Stimulated activated naive CD8-positive, alpha-beta T cell treated with anti-CD3 and anti-CD28 coated beads, Interleukin-15, Interleukin-2, amounts not matched to agents 100 ng/mL and 50 ng/mL, for 24 hours (primary cell): ENCODE results near the gene GRAMD1C.
A peak's percentile ranks its signal among the peaks of the same experiment; 100 is the strongest.

Experiments used
- H3K27ac Mint-ChIP-seq: one replicate; pipeline ENCODE4 v1.8.0; 2021; ENCODE audit warnings: mild to moderate bottlenecking, mixed read lengths
- H3K27me3 Mint-ChIP-seq: one replicate; pipeline ENCODE4 v1.8.0; 2021; ENCODE audit warnings: mixed read lengths
- H3K36me3 Mint-ChIP-seq: one replicate; pipeline ENCODE4 v1.8.0; 2021; ENCODE audit warnings: low read depth, mixed read lengths
- H3K4me1 Mint-ChIP-seq: one replicate; pipeline ENCODE4 v1.8.0; 2021; ENCODE audit warnings: low read depth, mixed read lengths
- H3K4me3 Mint-ChIP-seq: one replicate; pipeline ENCODE4 v1.8.0; 2021; ENCODE audit warnings: mild to moderate bottlenecking, mixed read lengths
- H3K9me3 Mint-ChIP-seq: one replicate; pipeline ENCODE4 v1.8.0; 2021; ENCODE audit warnings: mixed read lengths

GRAMD1C gene

DNA sequence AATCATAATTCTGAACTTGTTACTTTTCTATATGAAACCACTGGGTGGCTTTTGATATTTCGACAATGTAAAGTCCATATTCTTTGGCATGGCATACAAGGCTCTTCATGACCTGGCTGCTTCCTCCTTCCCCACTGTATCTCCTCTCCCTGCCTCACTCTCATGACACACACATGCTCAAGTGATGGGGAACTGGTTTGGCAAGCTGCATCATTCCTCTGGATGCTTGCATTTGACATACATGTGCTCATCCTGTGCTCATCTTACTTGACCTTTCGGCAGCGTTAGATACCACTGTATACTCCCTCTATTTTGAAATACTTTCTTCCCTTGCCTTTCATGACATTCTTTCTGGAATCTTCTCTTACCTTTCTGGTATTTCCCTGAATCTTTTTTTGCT lies 57.4 kb downstream of the GRAMD1C start:
- H3K27ac Mint-ChIP-seq = no peak overlapping the region

DNA sequence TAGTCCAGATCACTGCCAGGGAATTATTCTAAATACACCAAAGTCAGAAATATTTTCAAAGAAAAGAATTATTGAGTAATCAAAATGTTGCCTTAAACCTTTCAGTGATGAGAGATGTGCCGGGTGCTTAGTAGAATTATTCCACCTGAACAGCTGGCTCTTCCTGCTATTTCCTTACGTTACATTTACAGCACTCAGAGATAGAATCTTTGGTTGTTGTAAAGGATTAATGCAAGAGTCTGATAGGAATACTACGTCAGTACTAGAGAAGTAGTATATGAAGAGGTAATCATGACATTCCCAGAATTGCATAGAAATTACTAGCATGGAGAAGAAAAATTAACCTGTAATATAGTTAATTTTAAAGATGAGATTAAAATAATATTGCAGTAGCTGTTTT lies 58.3 kb downstream of the GRAMD1C start:
- no peaks in the 10 kb centered on the region for H3K9me3 Mint-ChIP-seq
- no peaks in the 10 kb centered on the region for H3K36me3 Mint-ChIP-seq
- no peaks in the 10 kb centered on the region for H3K27me3 Mint-ChIP-seq
- no peak overlapping the region for H3K27ac Mint-ChIP-seq
- peaks cover 9% of the 10 kb centered on the region for H3K4me1 Mint-ChIP-seq
- no peak overlapping the region for H3K4me3 Mint-ChIP-seq

More for the DNA sequence above, 57.4 kb downstream of the GRAMD1C start:
- H3K36me3 Mint-ChIP-seq = no peaks in the 10 kb centered on the region
- no peak overlapping the region for H3K4me3 Mint-ChIP-seq
- peaks cover 9% of the 10 kb centered on the region for H3K4me1 Mint-ChIP-seq
- no peaks in the 10 kb centered on the region for H3K9me3 Mint-ChIP-seq
- H3K27me3 Mint-ChIP-seq = no peaks in the 10 kb centered on the region

DNA sequence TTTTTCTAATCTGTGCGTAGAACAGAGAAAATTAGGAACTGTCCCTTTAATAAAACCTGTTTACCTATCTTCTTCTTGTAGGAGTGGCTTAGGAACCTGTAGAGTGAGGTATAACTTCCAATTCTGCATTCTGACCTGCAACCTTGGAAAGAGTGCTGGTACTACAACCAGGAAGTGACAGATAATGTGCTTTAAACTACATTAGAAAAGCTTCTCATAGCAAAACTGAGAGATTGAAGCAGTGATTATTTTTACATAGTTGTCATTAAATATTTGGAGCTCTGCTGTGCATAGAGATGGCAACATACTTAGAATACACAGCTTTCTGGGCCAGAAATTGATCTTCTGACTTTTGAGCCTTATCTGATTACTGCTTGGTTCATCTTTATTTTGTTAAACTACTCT lies 58.8 kb downstream of the GRAMD1C start:
- no peaks in the 10 kb centered on the region for H3K9me3 Mint-ChIP-seq
- H3K4me1 Mint-ChIP-seq = peaks cover 9% of the 10 kb centered on the region
- H3K27me3 Mint-ChIP-seq = no peaks in the 10 kb centered on the region
- H3K4me3 Mint-ChIP-seq = no peak overlapping the region
- H3K36me3 Mint-ChIP-seq = no peaks in the 10 kb centered on the region
- no peak overlapping the region for H3K27ac Mint-ChIP-seq

DNA sequence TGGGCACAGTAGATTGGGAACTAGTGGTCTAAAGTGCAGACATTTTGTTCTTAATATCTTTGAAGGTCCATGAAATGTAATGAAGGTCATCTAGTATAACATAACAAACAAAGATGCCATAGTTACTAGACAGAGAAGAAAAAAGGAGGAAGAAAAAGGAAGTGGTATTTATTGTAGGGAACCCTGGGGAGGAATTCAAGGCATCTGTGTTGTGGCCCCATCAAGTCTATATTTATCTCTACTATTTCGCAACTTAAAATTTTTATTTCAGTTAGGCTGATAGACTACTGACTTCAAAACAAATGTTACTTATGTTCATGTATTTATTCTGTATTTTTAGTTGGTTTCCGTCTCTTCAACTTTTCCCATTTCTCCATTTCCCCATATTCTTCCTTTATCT lies 60.3 kb downstream of the GRAMD1C start:
- Mint-ChIP-seq H3K36me3 (no peaks in the 10 kb centered on the region), H3K4me3 (no peak overlapping the region), H3K27me3 (peaks cover 4% of the 10 kb centered on the region)

DNA sequence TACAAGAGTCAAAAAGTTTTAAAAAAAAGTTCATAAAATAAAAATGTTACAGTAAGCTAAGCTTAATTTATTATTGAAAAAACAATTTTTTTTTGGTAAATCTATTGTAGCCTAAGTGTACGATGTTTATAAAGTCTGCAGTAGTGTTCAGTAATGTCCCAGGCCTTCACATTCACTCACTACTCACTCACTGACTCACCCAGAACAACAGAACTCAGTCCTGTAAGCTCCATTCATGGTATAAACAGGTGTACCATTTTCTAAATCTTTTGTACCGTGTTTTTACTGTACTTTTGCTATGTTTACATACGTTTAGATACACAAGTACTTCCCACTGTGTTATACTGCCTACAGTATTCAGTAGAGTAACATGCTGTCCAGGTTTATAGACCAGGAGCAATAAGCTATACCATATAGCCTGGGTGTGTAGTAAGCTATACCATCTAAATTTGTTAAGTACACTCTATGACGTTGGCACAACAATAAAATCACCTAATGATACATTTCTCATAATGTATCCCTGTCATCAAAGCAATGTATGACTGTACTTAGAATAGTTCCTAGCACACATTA lies 68.1 kb downstream of the GRAMD1C start:
- Mint-ChIP-seq H3K9me3 (no peaks in the 10 kb centered on the region), H3K27me3 (peaks cover 4% of the 10 kb centered on the region), H3K36me3 (no peaks in the 10 kb centered on the region), H3K4me3 (no peak overlapping the region), H3K4me1 (no peaks in the 10 kb centered on the region), H3K27ac (no peak overlapping the region)

More for the DNA sequence above, 60.3 kb downstream of the GRAMD1C start:
- Mint-ChIP-seq H3K4me1 (peaks cover 9% of the 10 kb centered on the region), H3K9me3 (no peaks in the 10 kb centered on the region), H3K27ac (no peak overlapping the region)

DNA sequence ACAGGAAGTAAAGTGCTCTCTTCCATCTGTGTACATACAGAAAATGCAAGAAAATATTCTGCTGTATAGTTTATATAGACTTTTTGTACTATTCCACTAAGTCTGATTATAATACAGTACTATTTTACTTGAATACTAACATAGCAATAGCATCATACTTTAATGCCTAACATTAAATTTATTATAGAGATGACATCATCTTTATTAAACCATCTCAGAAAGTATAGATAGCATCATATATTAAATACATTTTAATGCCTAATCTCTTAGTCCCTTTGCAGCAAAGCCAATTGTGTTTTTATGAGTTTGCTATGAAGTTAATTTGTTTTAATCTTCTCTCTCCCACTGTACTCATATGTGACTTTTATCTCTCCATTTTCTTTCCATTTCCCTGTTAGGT lies 69.5 kb downstream of the GRAMD1C start:
- H3K4me1 Mint-ChIP-seq = peaks cover 8% of the 10 kb centered on the region
- peaks cover 3% of the 10 kb centered on the region for H3K27me3 Mint-ChIP-seq
- no peak overlapping the region for H3K27ac Mint-ChIP-seq
- H3K4me3 Mint-ChIP-seq = no peak overlapping the region
- H3K9me3 Mint-ChIP-seq = no peaks in the 10 kb centered on the region
- no peaks in the 10 kb centered on the region for H3K36me3 Mint-ChIP-seq

DNA sequence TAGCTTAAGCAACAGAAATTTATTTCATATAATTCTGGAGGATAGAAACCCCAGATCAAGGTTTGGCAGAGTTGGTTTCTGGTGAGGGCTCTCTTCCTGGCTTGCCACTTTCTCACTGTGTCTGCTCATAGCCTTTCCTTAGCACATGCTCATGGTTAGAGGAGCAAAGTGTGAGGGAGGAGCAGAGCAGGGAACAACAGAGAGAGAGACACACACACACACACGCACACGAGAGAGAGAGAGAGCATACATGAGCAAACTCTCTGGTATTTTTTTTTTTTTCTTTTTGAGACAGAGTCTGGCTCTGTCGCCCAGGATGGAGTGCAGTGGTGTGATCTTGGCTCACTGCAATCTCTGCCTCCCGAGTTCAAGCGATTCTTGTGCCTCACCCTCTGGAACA lies 72.4 kb downstream of the GRAMD1C start:
- Mint-ChIP-seq H3K4me3 (no peak overlapping the region), H3K36me3 (no peaks in the 10 kb centered on the region), H3K9me3 (no peaks in the 10 kb centered on the region), H3K27me3 (no peaks in the 10 kb centered on the region), H3K27ac (no peak overlapping the region), H3K4me1 (peaks cover 8% of the 10 kb centered on the region)

DNA sequence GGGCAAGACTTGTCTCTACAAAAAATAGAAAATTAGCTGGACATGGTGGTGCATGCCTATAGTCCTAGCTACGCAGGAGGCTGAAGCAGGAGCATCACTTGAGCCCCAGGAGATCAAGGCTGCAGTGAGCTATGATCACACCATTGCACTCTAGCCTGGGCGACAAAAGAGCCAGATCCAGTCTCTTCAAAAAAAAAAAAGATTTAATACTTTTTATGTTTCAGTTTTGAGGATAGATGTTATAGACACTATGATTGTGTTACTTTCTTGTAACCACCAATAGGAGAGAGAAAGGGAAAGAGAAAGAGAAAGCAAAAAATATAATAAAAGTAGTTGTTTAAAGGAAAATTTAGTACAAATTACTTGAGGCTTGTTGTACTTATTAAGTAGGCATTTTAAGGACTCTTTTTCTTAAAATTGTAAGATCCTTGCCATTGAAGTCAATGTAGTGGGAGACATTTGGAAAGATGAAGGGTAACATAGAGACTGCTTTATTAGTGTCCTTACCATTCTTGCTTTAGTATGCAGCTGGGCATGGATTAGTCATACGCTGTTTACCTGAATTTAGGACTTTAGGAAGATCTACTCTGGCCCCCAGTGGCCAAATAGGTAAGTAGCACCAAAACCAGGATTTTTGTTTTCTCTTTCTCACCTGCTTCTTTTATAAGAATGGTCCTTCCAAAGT lies 74.1 kb downstream of the GRAMD1C start:
- H3K4me3 Mint-ChIP-seq = peak overlapping the region; percentile 33
- no peaks in the 10 kb centered on the region for H3K9me3 Mint-ChIP-seq
- peaks cover 8% of the 10 kb centered on the region for H3K4me1 Mint-ChIP-seq
- no peak overlapping the region for H3K27ac Mint-ChIP-seq
- no peaks in the 10 kb centered on the region for H3K36me3 Mint-ChIP-seq
- H3K27me3 Mint-ChIP-seq = no peaks in the 10 kb centered on the region

DNA sequence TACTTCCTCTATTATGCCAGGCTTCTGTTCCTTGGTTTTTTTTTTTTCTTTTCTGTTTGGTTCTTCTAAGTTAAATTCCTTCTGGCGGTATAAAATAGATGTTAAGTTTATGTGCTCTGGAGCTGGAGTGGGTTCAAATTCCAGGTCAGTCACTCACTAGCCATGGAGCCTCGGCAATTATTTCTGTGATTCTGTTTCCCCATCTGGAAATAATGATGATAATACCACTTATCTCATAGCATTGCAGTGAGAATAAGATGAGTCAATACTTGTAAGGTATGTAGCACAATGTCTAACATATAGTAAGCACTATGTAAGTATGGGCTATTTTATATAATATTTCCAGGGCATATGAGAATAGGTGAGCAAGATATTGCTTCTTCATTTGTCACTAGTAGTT lies 76.1 kb downstream of the GRAMD1C start:
- Mint-ChIP-seq H3K27ac (no peak overlapping the region), H3K27me3 (no peaks in the 10 kb centered on the region), H3K36me3 (no peaks in the 10 kb centered on the region), H3K4me3 (no peak overlapping the region), H3K4me1 (peaks cover 8% of the 10 kb centered on the region), H3K9me3 (no peaks in the 10 kb centered on the region)

DNA sequence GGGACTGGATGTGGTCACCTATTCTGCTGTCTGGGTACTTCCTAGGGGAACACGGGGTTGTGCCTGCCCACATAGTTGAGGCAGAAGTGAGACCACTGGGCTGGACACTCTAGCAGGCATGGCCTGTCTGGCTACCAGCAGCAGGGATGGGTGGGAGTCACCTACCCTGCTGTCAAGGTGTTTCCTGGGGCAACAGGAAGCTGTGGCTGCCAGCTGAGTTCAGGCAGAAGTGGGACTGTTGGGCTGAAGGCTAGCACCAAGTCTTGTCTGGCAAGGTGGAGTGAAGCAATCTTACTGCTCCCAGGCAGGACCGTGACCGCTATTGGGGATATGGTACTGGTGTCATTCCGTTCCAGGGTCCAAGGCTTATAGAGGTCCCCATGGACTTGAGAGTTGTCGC lies 89.0 kb downstream of the GRAMD1C start:
- H3K36me3 Mint-ChIP-seq = peaks cover 11% of the 10 kb centered on the region
- H3K4me1 Mint-ChIP-seq = no peaks in the 10 kb centered on the region
- peaks cover 19% of the 10 kb centered on the region for H3K27me3 Mint-ChIP-seq
- no peak overlapping the region for H3K4me3 Mint-ChIP-seq
- H3K27ac Mint-ChIP-seq = no peak overlapping the region
- peaks cover 23% of the 10 kb centered on the region for H3K9me3 Mint-ChIP-seq

DNA sequence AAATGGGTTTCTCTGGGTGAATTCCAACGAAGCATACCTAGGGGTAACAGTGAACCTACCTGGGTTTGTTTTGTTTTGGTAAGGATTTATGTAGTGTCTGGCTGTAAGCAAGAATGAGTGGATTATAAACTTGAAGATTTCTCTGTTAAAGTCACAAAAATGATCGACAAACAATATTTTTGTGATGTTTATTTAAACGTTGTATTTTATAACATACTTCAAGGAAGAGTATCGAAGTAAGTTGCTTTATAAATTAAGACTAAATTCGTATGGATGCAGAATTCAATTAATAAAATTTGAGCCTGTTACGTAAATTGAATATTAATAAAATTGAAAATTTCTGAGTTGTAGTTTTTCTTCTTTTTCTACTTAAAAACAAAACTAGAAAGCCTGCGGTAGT lies 108.2 kb downstream of the GRAMD1C start:
- H3K9me3 Mint-ChIP-seq = no peaks in the 10 kb centered on the region
- peaks cover 20% of the 10 kb centered on the region for H3K4me1 Mint-ChIP-seq
- H3K4me3 Mint-ChIP-seq = peak overlapping the region; percentile 77
- peaks cover 47% of the 10 kb centered on the region for H3K27me3 Mint-ChIP-seq
- no peaks in the 10 kb centered on the region for H3K36me3 Mint-ChIP-seq
- peak overlapping the region; percentile 74 for H3K27ac Mint-ChIP-seq

DNA sequence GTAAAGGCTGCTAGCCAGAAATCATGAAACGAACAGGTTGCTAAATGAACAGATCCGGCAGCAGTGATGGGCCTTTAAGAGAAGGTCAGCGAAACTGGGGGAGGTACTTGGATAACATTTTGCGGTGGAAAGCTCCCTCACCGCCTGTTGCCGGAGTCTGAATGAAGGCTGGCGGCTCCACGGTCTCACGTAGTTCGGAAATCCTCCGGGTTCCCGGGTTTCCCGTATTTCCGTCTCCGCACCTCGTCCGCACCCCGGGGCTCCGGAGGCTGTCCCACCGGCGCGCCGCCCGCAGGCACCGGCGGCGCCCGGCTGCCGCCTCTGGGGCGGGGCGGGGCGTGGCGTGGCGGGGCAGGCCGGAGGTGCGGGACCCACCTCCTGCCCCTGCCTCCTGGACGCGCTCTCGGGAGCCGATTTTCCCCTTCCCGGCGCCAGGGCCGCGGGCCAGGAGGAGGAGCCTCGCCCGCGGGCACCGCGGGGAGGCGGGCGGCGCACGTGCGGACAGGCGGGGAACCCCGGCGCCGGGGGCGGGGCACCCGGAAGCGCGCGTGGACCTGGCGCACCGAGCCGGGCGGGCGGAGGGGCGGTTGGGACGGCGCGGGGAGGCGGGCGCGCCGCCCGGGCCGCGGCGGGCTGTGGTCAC lies 108.9 kb downstream of the GRAMD1C start, which contains the start of gene ZDHHC23:
ZDHHC23 (plus strand) TSS at position 642 of the 643 bp plus-strand sequence. CDS start 790 bp downstream, outside the sequence.
- Mint-ChIP-seq H3K27me3 (peaks cover 43% of the 10 kb centered on the region), H3K9me3 (no peaks in the 10 kb centered on the region), H3K4me1 (peaks cover 20% of the 10 kb centered on the region), H3K4me3 (peak within 1 kb of the TSS; percentile 77), H3K36me3 (peaks cover 4% of the 10 kb centered on the region), H3K27ac (peak within 1 kb of the TSS; percentile 74)

DNA sequence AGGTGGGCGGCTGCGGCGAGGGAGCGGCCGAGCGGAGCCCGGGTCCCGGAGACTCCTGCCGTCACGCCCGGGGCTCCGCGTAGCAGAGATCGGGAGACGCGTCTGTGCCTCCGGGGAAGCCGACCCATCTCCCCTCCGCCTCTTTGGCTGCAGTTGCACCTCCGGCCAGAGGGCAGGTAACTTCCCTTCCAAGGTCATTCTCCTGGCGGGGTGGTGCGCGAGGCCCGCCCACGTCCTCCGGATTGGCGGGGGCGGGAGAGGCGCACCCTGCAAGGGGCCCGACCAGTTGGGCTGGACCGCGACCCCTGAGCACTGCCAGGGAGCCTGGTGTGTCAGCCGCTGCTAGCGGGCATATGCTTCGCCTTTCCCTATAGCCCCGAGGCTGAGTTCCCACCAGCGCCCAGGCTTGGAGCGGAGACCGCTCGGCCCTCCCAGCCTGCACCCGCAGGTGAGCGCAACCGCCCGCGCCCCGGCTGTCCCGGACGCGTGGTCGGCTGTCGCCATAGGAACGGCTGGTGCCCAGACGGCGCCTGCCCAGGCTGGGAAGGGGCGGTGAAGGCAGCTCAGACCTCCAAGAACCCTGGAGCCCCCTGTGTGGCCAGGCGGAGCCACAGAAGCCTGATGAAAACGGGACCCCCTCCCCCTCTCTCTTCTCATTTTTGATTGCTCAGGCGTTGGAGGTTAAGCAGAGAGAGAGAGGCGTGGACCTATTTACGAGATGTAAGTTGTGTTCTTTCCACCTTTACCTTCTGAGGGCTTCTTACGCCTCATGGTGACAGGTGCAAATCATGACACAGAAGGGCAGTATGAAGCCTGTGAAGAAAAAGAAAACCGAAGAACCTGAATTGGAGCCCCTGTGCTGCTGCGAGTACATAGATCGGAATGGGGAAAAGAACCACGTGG lies 109.7 kb downstream of the GRAMD1C start:
- Mint-ChIP-seq H3K27ac (no peak overlapping the region), H3K27me3 (peaks cover 38% of the 10 kb centered on the region), H3K36me3 (peaks cover 4% of the 10 kb centered on the region), H3K9me3 (no peaks in the 10 kb centered on the region), H3K4me1 (peaks cover 22% of the 10 kb centered on the region), H3K4me3 (peak overlapping the region; percentile 48)

DNA sequence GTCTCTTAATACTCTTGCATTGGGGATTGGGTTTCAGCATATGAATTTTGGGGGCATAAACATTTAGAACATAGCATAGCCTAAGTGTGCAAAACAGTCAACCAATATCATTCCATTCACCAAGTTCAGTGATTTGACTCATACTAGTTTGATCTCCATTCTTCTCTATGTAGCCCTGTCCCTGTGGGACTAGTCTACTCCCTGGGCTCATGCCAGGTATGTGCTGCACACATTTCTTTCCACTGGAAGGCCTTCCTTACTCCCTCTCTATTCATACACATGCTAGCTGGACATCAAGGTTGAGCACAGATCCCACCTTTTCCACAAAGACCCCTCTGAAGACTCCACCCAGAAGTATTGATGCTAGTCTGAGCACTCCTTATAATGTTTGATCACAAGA lies 114.3 kb downstream of the GRAMD1C start:
- Mint-ChIP-seq H3K27me3 (peaks cover 14% of the 10 kb centered on the region), H3K4me3 (no peak overlapping the region), H3K27ac (no peak overlapping the region), H3K36me3 (peaks cover 13% of the 10 kb centered on the region), H3K4me1 (peaks cover 25% of the 10 kb centered on the region), H3K9me3 (no peaks in the 10 kb centered on the region)

DNA sequence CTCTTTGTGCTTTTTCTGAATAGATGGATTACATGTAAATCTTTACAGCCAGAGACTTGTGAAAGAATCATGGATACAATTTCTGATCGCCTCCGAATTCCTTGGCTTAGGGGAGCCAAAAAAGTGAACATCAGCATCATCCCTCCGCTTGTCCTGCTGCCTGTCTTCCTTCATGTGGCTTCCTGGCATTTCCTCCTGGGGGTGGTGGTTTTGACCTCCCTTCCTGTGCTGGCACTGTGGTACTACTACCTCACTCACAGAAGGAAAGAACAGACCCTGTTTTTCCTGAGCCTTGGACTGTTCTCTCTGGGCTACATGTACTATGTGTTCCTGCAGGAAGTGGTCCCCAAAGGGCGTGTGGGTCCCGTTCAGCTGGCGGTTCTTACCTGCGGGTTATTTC lies 115.1 kb downstream of the GRAMD1C start:
- Mint-ChIP-seq H3K4me1 (peaks cover 23% of the 10 kb centered on the region), H3K27ac (no peak overlapping the region), H3K36me3 (peaks cover 13% of the 10 kb centered on the region), H3K27me3 (peaks cover 12% of the 10 kb centered on the region), H3K4me3 (no peak overlapping the region), H3K9me3 (no peaks in the 10 kb centered on the region)
